ENCODE results near the gene RRP7A.
"Not testable (repeated sequence)": the region's sequence is repeated elsewhere in the genome, so short reads cannot be mapped to it uniquely, and the experiment has no call there.

RRP7A gene

GRCh38 chr22:42535082-42535731 lies 15.6 kb upstream of the RRP7A start:
- DNase-seq, result not testable (repeated sequence)

GRCh38 chr22:42533638-42533977 lies 14.0 kb upstream of the RRP7A start:
- DNase-seq, result no peak

- DNase-seq, result not testable (repeated sequence)
Measured at GRCh38 chr22:42531401-42532084, 11.9 kb upstream of the RRP7A start.

GRCh38 chr22:42529435-42529834 lies 9.8 kb upstream of the RRP7A start:
- not testable (repeated sequence) for DNase-seq

- no peak for DNase-seq
Measured at GRCh38 chr22:42528591-42529307, 9.2 kb upstream of the RRP7A start.

- DNase-seq, result no peak
Measured at GRCh38 chr22:42522546-42522945, 3.0 kb upstream of the RRP7A start.

GRCh38 chr22:42521228-42521546 lies 1.6 kb upstream of the RRP7A start:
- no peak for DNase-seq

- peak; percentile 14 for DNase-seq
Measured at GRCh38 chr22:42518638-42519524, 715 bp downstream of the RRP7A start.

- not testable (repeated sequence) for DNase-seq
Measured at GRCh38 chr22:42517103-42517502, 2.5 kb downstream of the RRP7A start.

GRCh38 chr22:42515896-42516295 lies 3.7 kb downstream of the RRP7A start:
- DNase-seq, result no peak

- not testable (repeated sequence) for DNase-seq
Measured at GRCh38 chr22:42515304-42515703, 4.3 kb downstream of the RRP7A start.

GRCh38 chr22:42514331-42514730 lies 5.3 kb downstream of the RRP7A start:
- DNase-seq, result not testable (repeated sequence)

GRCh38 chr22:42512273-42512990 lies 7.2 kb downstream of the RRP7A start:
- DNase-seq, result not testable (repeated sequence)

- DNase-seq, result no peak
Measured at GRCh38 chr22:42511401-42511891, 8.2 kb downstream of the RRP7A start.

- DNase-seq, result no peak
Measured at GRCh38 chr22:42509548-42509947, 10.0 kb downstream of the RRP7A start.

GRCh38 chr22:42508975-42509364 lies 10.6 kb downstream of the RRP7A start:
- not testable (repeated sequence) for DNase-seq

- DNase-seq, result not testable (repeated sequence)
Measured at GRCh38 chr22:42508327-42508974, 11.1 kb downstream of the RRP7A start.

- DNase-seq, result no peak
Measured at GRCh38 chr22:42500836-42501179, 18.8 kb downstream of the RRP7A start.

- DNase-seq, result peak; percentile 92
Measured at GRCh38 chr22:42500161-42500835, 19.3 kb downstream of the RRP7A start.

- DNase-seq, result not testable (repeated sequence)
Measured at GRCh38 chr22:42499773-42500160, 19.8 kb downstream of the RRP7A start.

- not testable (repeated sequence) for DNase-seq
Measured at GRCh38 chr22:42495533-42496141, 24.0 kb downstream of the RRP7A start.

All from CD4-positive, alpha-beta T cell treated with Interleukin-10 for 1 hour (primary cell).